H1 (cell line): ENCODE measurements around the gene TASP1. TPM values are rescaled to one million over a fixed set of nuclear protein-coding genes. Genes with fewer than 3 reads are reported as not detected.

ENCODE experiments used
- POLR2AphosphoS5 ChIP-seq: IDR thresholded peaks from 2 replicates; pipeline ENCODE4 v1.6.1; 2011; ENCODE audit warnings: low read depth, low read length
- polyA plus RNA-seq, 7 experiments: library from polyadenylated mRNA; depleted of rRNA in 3 of 7; stranded (reverse) in 5 of 7; unstranded in 2 of 7; fragments of >200 nt in 5 of 7; fragments of 200-250 nt in 2 of 7; gene quantifications; 1 replicate in 5 of 7; 2 replicates in 1 of 7; 4 replicates in 1 of 7; pipeline versions ENCODE4 v1.2.1 to v1.2.3, GENCODE V29; 2011 to 2013; ENCODE audit warnings: missing spikeins in 2 of 7, mixed read lengths in 2 of 7
- total RNA-seq: library from RNA; stranded (reverse); fragmentation: NEBNext Ultra II Directional; extraction: Animal tissue kit (Norgen Biotek cat#: 25700); gene quantifications from 2 replicates; pipeline ENCODE4 v1.2.1, GENCODE V29; 2021
- TF ChIP-seq, protein P1 (sequence below): fragments of 300-600 bp; sonication (generic); IDR thresholded peaks from 2 replicates; pipeline ENCODE4 v1.7.1; 2012; ENCODE audit warnings: low read length, moderate library complexity, mild to moderate bottlenecking, inconsistent platforms; ENCODE audit not compliant: insufficient replicate concordance

The TASP1 gene
- total and polyA plus RNA-seq, 2 of the 8 experiments (the other 6 are each of a cell fraction or from before 2014, with no cell fraction given): 4.5 to 10.9 TPM

DNA sequence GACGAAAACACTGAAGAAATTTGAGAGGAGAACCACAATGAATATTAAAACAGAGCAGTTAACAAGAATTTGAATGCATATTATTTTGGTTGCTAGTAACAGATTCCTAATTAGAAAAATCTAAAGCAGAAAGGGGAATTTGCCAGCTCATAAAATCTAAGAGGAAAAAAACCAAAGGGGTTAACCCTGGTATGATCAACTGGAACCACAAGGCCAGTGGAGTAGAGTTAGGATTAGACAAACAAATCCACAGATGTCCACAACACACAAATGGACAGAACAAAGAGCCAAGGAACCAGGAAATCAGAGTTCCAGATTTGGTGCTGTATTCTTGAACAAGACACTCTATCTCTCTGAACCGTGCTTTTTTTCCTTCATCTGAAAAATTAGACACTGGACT lies 195.0 kb downstream of the TASP1 start (continued):
- TF ChIP-seq, protein P1, sequence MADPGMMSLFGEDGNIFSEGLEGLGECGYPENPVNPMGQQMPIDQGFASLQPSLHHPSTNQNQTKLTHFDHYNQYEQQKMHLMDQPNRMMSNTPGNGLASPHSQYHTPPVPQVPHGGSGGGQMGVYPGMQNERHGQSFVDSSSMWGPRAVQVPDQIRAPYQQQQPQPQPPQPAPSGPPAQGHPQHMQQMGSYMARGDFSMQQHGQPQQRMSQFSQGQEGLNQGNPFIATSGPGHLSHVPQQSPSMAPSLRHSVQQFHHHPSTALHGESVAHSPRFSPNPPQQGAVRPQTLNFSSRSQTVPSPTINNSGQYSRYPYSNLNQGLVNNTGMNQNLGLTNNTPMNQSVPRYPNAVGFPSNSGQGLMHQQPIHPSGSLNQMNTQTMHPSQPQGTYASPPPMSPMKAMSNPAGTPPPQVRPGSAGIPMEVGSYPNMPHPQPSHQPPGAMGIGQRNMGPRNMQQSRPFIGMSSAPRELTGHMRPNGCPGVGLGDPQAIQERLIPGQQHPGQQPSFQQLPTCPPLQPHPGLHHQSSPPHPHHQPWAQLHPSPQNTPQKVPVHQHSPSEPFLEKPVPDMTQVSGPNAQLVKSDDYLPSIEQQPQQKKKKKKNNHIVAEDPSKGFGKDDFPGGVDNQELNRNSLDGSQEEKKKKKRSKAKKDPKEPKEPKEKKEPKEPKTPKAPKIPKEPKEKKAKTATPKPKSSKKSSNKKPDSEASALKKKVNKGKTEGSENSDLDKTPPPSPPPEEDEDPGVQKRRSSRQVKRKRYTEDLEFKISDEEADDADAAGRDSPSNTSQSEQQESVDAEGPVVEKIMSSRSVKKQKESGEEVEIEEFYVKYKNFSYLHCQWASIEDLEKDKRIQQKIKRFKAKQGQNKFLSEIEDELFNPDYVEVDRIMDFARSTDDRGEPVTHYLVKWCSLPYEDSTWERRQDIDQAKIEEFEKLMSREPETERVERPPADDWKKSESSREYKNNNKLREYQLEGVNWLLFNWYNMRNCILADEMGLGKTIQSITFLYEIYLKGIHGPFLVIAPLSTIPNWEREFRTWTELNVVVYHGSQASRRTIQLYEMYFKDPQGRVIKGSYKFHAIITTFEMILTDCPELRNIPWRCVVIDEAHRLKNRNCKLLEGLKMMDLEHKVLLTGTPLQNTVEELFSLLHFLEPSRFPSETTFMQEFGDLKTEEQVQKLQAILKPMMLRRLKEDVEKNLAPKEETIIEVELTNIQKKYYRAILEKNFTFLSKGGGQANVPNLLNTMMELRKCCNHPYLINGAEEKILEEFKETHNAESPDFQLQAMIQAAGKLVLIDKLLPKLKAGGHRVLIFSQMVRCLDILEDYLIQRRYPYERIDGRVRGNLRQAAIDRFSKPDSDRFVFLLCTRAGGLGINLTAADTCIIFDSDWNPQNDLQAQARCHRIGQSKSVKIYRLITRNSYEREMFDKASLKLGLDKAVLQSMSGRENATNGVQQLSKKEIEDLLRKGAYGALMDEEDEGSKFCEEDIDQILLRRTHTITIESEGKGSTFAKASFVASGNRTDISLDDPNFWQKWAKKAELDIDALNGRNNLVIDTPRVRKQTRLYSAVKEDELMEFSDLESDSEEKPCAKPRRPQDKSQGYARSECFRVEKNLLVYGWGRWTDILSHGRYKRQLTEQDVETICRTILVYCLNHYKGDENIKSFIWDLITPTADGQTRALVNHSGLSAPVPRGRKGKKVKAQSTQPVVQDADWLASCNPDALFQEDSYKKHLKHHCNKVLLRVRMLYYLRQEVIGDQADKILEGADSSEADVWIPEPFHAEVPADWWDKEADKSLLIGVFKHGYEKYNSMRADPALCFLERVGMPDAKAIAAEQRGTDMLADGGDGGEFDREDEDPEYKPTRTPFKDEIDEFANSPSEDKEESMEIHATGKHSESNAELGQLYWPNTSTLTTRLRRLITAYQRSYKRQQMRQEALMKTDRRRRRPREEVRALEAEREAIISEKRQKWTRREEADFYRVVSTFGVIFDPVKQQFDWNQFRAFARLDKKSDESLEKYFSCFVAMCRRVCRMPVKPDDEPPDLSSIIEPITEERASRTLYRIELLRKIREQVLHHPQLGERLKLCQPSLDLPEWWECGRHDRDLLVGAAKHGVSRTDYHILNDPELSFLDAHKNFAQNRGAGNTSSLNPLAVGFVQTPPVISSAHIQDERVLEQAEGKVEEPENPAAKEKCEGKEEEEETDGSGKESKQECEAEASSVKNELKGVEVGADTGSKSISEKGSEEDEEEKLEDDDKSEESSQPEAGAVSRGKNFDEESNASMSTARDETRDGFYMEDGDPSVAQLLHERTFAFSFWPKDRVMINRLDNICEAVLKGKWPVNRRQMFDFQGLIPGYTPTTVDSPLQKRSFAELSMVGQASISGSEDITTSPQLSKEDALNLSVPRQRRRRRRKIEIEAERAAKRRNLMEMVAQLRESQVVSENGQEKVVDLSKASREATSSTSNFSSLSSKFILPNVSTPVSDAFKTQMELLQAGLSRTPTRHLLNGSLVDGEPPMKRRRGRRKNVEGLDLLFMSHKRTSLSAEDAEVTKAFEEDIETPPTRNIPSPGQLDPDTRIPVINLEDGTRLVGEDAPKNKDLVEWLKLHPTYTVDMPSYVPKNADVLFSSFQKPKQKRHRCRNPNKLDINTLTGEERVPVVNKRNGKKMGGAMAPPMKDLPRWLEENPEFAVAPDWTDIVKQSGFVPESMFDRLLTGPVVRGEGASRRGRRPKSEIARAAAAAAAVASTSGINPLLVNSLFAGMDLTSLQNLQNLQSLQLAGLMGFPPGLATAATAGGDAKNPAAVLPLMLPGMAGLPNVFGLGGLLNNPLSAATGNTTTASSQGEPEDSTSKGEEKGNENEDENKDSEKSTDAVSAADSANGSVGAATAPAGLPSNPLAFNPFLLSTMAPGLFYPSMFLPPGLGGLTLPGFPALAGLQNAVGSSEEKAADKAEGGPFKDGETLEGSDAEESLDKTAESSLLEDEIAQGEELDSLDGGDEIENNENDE: no peak
- TF ChIP-seq POLR2AphosphoS5: no peak
- TF ChIP-seq, all 59 proteins: peak for 0
